ENCODE results near the gene CCDC87. TPM values are rescaled to one million over a fixed set of nuclear protein-coding genes. Genes with fewer than 3 reads are reported as not detected.

The CCDC87 gene
- total and polyA plus RNA-seq, 2 of the 8 experiments (the other 6 are each of a cell fraction or from before 2014, with no cell fraction given), result 0.32 to 0.99 TPM

GRCh38 chr11:66614073-66614472 lies 21.2 kb upstream of the CCDC87 start (continued):
- TF ChIP-seq CHD7 (IDR thresholded peaks at IDR 0.05; ENCODE audit: insufficient replicate concordance, low read length) (no peak), GTF2F1 (IDR thresholded peaks at IDR 0.05; ENCODE audit: borderline replicate concordance, low read depth, low read length) (no peak), NRF1 (IDR thresholded peaks at IDR 0.05; ENCODE audit: low read depth, low read length) (no peak), SP1 (IDR thresholded peaks at IDR 0.05; ENCODE audit: low read depth, low read length) (no peak), SAP30 (IDR thresholded peaks at IDR 0.05; ENCODE audit: insufficient read depth, insufficient replicate concordance, low read length) (no peak), POLR2A (IDR thresholded peaks at IDR 0.05; ENCODE audit: control extremely low read depth in 1 of 2, low read depth in 2 of 2, low read length in 2 of 2) (no peak), NANOG (IDR thresholded peaks at IDR 0.05; ENCODE audit: insufficient read depth, low read depth, low read length, poor library complexity, severe bottlenecking) (no peak), ATF2 (IDR thresholded peaks at IDR 0.05; ENCODE audit: low read length) (no peak), POLR2AphosphoS5 (IDR thresholded peaks at IDR 0.05; ENCODE audit: low read depth, low read length) (no peak), SIRT6 (IDR thresholded peaks at IDR 0.05; ENCODE audit: low read length) (no peak), RBBP5 (IDR thresholded peaks at IDR 0.05; ENCODE audit: borderline replicate concordance, low read depth, low read length) (no peak)
